NCI-H146 treated with DMSO at 0.1 percent for 48 hours (cell line): ENCODE results near the gene RNF224.
"Not testable (repeated sequence)": the region's sequence is repeated elsewhere in the genome, so short reads cannot be mapped to it uniquely, and the experiment has no call there.

Source experiments
- DNase-seq: peaks from one replicate; lab custom pipeline; 2025; ENCODE audit not compliant: unreplicated experiment; lab: John Stamatoyannopoulos, UW

The RNF224 gene

GRCh38 chr9:137251490-137252268, 24.4 kb downstream of the RNF224 start:
- DNase-seq: no peak

GRCh38 chr9:137252555-137253506, 25.5 kb downstream of the RNF224 start:
- no peak for DNase-seq

- DNase-seq: no peak
These were observed 26.7 kb downstream of the RNF224 start for GRCh38 chr9:137253717-137254623.

GRCh38 chr9:137254624-137255447, 27.5 kb downstream of the RNF224 start, which contains the start of gene NELFB:
NELFB (plus strand) TSS chr9:137255327.
- DNase-seq: peak; percentile 48

- DNase-seq: no peak
These were observed 28.3 kb downstream of the RNF224 start for GRCh38 chr9:137255448-137256114.

- DNase-seq: no peak
These were observed 29.1 kb downstream of the RNF224 start for GRCh38 chr9:137256362-137256761.

GRCh38 chr9:137256856-137257255, 29.6 kb downstream of the RNF224 start:
- no peak for DNase-seq

- DNase-seq: not testable (repeated sequence)
These were observed 35.0 kb downstream of the RNF224 start for GRCh38 chr9:137262173-137262908.

- DNase-seq: no peak
These were observed 35.6 kb downstream of the RNF224 start for GRCh38 chr9:137262909-137263285.

GRCh38 chr9:137263506-137263905, 36.2 kb downstream of the RNF224 start:
- DNase-seq: no peak

GRCh38 chr9:137264067-137264466, 36.8 kb downstream of the RNF224 start:
- no peak for DNase-seq

GRCh38 chr9:137265496-137266161, 38.3 kb downstream of the RNF224 start:
- no peak for DNase-seq

- no peak for DNase-seq
These were observed 38.8 kb downstream of the RNF224 start for GRCh38 chr9:137266162-137266527.

- DNase-seq: no peak
These were observed 39.5 kb downstream of the RNF224 start for GRCh38 chr9:137266585-137267453.

GRCh38 chr9:137267933-137268355, 40.6 kb downstream of the RNF224 start:
- no peak for DNase-seq

- DNase-seq: no peak
These were observed 41.4 kb downstream of the RNF224 start for GRCh38 chr9:137268538-137269201.
